ENCODE data around the gene BMPR1B.

DNA sequence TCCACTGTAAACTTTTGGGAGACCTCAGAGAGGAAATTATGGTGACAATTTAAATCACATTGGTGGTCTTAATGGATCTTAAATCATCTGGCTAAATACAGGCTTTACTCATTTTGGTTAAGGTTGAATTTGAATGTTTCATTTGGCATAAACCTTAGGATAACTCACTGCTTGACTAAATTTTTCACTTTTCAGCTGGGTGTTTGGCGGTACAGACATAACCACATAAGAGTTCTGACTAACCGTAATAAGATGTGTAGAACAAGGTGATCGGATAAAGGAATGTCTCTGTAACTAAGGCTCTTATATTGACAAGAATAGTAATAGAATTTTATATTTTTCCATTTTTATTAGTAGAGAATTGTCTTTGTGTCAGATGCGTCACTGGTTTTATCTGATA, 281.0 kb downstream of the BMPR1B start:
- TF ChIP-seq ZNF157 (tag by site-specific recombination; IDR thresholded peaks at IDR 0.05), result no peak
- TF ChIP-seq, protein P1, sequence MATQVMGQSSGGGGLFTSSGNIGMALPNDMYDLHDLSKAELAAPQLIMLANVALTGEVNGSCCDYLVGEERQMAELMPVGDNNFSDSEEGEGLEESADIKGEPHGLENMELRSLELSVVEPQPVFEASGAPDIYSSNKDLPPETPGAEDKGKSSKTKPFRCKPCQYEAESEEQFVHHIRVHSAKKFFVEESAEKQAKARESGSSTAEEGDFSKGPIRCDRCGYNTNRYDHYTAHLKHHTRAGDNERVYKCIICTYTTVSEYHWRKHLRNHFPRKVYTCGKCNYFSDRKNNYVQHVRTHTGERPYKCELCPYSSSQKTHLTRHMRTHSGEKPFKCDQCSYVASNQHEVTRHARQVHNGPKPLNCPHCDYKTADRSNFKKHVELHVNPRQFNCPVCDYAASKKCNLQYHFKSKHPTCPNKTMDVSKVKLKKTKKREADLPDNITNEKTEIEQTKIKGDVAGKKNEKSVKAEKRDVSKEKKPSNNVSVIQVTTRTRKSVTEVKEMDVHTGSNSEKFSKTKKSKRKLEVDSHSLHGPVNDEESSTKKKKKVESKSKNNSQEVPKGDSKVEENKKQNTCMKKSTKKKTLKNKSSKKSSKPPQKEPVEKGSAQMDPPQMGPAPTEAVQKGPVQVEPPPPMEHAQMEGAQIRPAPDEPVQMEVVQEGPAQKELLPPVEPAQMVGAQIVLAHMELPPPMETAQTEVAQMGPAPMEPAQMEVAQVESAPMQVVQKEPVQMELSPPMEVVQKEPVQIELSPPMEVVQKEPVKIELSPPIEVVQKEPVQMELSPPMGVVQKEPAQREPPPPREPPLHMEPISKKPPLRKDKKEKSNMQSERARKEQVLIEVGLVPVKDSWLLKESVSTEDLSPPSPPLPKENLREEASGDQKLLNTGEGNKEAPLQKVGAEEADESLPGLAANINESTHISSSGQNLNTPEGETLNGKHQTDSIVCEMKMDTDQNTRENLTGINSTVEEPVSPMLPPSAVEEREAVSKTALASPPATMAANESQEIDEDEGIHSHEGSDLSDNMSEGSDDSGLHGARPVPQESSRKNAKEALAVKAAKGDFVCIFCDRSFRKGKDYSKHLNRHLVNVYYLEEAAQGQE (tag by site-specific recombination; IDR thresholded peaks at IDR 0.05), result no peak

Data from HEK293 (cell line).